ENCODE results near the gene CDR2L. TPM values are rescaled to one million over a fixed set of nuclear protein-coding genes. Genes with fewer than 3 reads are reported as not detected.

CDR2L gene
- total and polyA plus RNA-seq, 2 experiments from 2014 or later: 8.0 to 16.4 TPM

DNA sequence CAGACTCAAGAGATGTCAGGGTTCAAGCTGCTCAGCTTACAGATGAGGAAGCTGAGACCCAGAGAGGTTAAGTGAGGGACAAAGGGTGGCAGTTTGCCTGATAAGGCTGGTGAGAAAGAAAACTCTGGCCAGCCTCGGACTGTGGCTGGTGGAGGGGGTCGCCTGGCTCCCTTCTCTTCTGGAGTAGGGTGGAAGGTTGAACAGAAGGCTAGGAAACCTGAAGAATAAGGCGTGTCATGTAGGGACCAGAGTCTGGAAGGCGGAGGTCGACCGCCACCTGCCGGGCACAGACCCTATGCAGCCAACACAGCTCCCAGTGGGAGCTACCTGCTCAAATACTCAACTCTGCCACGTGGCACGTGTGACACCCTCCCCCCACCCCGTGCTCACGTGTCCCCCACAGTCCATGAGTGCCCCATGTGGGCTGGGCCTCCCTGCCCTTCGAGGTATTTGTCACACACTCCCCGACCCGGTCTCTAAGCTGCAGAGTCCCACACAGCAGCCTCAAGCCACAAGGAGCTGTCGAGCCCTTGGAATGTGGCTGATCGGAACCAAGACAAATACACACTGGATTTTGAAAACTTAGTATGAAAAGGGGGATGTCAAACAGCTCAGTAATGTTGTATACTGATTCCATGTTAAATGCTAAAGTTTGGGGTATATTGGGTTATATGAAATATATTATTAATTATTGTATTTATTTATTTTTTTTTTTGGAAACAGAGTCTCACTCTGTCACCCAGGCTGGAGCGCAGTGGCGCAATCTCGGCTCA lies 26.7 kb upstream of the CDR2L start:
- H3K4me3 ChIP-seq: no peak overlapping the region
- no peaks in the 10 kb centered on the region for H3K9me3 ChIP-seq (ENCODE audit: low read depth)
- no peaks in the 10 kb centered on the region for H3K36me3 ChIP-seq
- no peak overlapping the region for H3K27ac ChIP-seq
- peaks cover 17% of the 10 kb centered on the region for H3K27me3 ChIP-seq
- DNase-seq (ENCODE audit: low read depth in 1 of 2, low spot score in 1 of 2): peak; percentile 54 to 73
- peak; percentile 54 for TF ChIP-seq CTCF (IDR thresholded peaks at IDR 0.05; ENCODE audit: low read depth, low read length)
- no peaks in the 10 kb centered on the region for H3K4me1 ChIP-seq (ENCODE audit: low read depth)

GRCh38 chr17:74961657-74962350 lies 25.6 kb upstream of the CDR2L start:
- peak; percentile 91 to 92 for DNase-seq (ENCODE audit: low read depth in 1 of 2, low spot score in 1 of 2)
- Histone ChIP-seq H3K9me3 (ENCODE audit: low read depth) (no peaks in the 10 kb centered on the region), H3K4me1 (ENCODE audit: low read depth) (no peaks in the 10 kb centered on the region), H3K27me3 (peaks cover 17% of the 10 kb centered on the region), H3K4me3 (no peak overlapping the region), H3K27ac (no peak overlapping the region), H3K36me3 (no peaks in the 10 kb centered on the region)
- peak; percentile 63 for TF ChIP-seq CTCF (IDR thresholded peaks at IDR 0.05; ENCODE audit: low read depth, low read length)

GRCh38 chr17:74962622-74963394 lies 24.6 kb upstream of the CDR2L start:
- Histone ChIP-seq H3K27ac (no peak overlapping the region), H3K4me3 (no peak overlapping the region), H3K4me1 (ENCODE audit: low read depth) (no peaks in the 10 kb centered on the region), H3K9me3 (ENCODE audit: low read depth) (no peaks in the 10 kb centered on the region), H3K36me3 (no peaks in the 10 kb centered on the region), H3K27me3 (peaks cover 17% of the 10 kb centered on the region)
- TF ChIP-seq CTCF (IDR thresholded peaks at IDR 0.05; ENCODE audit: low read depth, low read length): no peak
- no peak for DNase-seq (ENCODE audit: low read depth in 1 of 2, low spot score in 1 of 2)

DNA sequence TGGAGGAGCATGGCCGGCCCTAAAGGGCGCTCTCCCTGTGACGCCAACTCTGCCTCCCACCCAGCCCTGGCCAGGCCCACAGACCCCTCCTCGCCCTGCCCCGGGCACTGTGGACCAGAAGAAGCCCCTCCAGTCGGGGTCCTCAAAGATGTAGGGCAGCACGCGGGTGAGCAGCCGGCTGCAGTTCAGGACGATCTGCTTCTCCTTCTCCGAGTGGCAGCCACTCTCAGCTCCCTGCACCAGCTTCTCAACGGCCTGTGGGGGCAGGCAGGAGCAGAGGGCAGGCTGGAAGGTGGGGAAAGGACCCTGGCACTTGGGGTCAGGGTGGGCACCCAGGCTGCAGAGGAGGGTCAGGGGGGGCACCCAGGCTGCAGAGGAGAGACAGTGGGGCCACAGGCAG lies 23.8 kb upstream of the CDR2L start:
- Histone ChIP-seq H3K9me3 (ENCODE audit: low read depth) (no peaks in the 10 kb centered on the region), H3K4me1 (ENCODE audit: low read depth) (no peaks in the 10 kb centered on the region), H3K27me3 (peaks cover 10% of the 10 kb centered on the region), H3K36me3 (no peaks in the 10 kb centered on the region), H3K4me3 (no peak overlapping the region), H3K27ac (no peak overlapping the region)
- no peak for DNase-seq (ENCODE audit: low read depth in 1 of 2, low spot score in 1 of 2)
- TF ChIP-seq CTCF (IDR thresholded peaks at IDR 0.05; ENCODE audit: low read depth, low read length): peak; percentile 26

DNA sequence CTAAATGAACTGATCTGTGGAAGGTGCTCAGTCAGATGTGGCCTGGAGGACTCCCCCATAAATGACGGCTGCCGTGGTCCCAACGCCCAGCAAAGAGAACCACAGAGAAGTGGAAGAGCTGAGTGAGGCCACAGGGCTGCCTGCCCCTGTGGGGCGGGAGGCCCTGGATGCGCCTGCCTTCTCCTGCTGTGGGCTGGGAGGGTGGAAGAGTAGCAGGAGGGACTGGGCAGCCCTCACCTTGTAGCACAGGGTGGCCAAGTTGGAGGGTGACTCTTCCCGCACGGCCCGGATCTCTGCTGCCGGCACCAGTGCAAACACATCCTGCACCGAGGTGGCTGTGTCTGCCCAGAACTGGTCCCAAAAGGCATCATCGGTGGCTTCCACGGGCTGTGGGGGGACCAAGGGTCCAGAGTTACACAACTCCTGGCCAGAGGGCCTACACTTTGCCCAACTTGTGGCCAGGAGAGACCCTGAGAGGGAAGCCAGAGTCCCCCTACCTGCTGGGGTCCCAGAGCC lies 23.1 kb upstream of the CDR2L start:
- Histone ChIP-seq H3K27ac (no peak overlapping the region), H3K4me3 (no peak overlapping the region), H3K27me3 (peaks cover 4% of the 10 kb centered on the region), H3K36me3 (no peaks in the 10 kb centered on the region), H3K9me3 (ENCODE audit: low read depth) (no peaks in the 10 kb centered on the region), H3K4me1 (ENCODE audit: low read depth) (no peaks in the 10 kb centered on the region)
- no peak for DNase-seq (ENCODE audit: low read depth in 1 of 2, low spot score in 1 of 2)
- no peak for TF ChIP-seq CTCF (IDR thresholded peaks at IDR 0.05; ENCODE audit: low read depth, low read length)

Measured in cardiac muscle cell (in vitro differentiated cells and primary cell).